GM12891 (cell line): ENCODE results near the gene CELSR1.

Source experiments
- DNase-seq: peaks from one replicate; pipeline ENCODE4 v3.0.0; 2011; ENCODE audit warnings: low spot score; ENCODE audit not compliant: insufficient read length
- FAIRE-seq: peaks from 2 replicates; lab custom pipeline; 2011; peaks lifted over from hg19 to GRCh38; lab: Jason Lieb, UNC
- PAX5 ChIP-seq: IDR thresholded peaks from 2 replicates; pipeline ENCODE4 v1.6.1; 2011; ENCODE audit warnings: low read length, moderate library complexity, mild to moderate bottlenecking; ENCODE audit not compliant: insufficient read depth, severe bottlenecking
- POLR2A ChIP-seq: IDR thresholded peaks from 2 replicates; pipeline ENCODE4 v1.6.1; 2011; ENCODE audit warnings: low read depth, low read length, control low read depth
- POLR2AphosphoS5 ChIP-seq: IDR thresholded peaks from 2 replicates; pipeline ENCODE4 v1.6.1; 2011; ENCODE audit warnings: low read depth, low read length, control low read depth
- POU2F2 ChIP-seq: IDR thresholded peaks from 2 replicates; pipeline ENCODE4 v1.6.1; 2011; ENCODE audit warnings: low read depth, mild to moderate bottlenecking, control low read depth, low read length, moderate library complexity
- SPI1 ChIP-seq: IDR thresholded peaks from 2 replicates; pipeline ENCODE4 v1.6.1; 2011; ENCODE audit warnings: low read depth, low read length, control low read depth
- TAF1 ChIP-seq: IDR thresholded peaks from 2 replicates; pipeline ENCODE4 v1.6.1; 2011; ENCODE audit warnings: low read depth, low read length, control low read depth

The CELSR1 gene

DNA sequence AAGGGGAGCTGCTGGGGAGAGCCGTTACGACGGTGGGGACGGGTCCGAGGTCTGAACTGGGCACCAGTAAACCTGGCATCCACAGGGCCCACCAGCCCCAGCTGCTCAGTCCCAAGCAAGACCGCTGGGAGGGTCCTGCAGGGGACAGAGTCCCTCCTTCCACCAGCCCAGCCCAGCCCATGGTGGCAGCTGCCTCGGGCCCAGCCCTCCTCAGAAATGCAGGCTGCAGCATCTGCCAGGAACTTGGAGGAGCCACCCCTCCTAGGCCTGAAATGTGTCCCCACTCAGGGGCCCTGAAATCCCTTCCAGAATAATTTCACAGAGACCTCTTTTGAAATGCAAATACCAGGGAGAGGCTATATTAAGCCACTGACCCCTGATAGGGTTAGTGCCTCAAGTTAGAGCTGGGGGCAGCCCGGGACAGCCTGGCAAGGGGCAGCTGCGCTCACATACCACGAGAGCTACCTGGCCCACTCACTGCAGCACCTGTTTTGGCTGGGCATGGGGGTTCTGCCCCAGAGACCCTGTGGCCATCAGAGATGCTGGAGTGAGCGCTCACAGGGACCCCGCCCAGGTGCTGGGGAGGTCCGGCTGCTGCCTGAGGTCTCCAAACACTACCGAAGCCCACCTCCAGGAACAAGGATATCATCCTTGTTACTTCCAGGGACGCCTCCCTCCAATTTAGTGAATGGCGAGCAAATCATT is 53.1 kb downstream of the CELSR1 start:
- TF ChIP-seq POLR2A (no peak), SPI1 (no peak), POLR2AphosphoS5 (no peak), PAX5 (no peak), POU2F2 (no peak), TAF1 (no peak)
- no peak for FAIRE-seq
- no peak for DNase-seq

DNA sequence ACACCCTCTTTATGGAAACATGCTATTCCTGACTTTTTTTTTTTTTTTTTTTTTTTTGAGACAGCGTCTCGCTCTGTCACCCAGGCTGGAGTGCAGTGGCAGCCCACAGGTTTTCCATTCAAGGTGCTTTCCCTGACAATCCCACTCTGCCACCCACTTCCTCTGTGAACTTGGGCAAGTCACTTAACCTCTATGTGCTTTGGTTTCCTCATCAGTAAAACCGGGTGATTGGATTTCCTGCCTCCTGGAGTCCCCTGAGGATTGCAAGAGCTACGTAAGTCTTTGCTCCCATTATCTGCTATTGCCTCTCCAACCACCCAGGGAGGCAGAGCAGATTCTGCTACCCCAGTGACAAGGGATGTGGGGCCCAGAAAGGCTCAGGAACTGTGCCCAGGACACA is 54.1 kb downstream of the CELSR1 start:
- FAIRE-seq (peak; percentile 54), DNase-seq (no peak)
- TF ChIP-seq TAF1, result no peak
- TF ChIP-seq POLR2A, result no peak
- TF ChIP-seq POU2F2, result no peak
- TF ChIP-seq PAX5, result no peak
- TF ChIP-seq SPI1, result no peak
- no peak for TF ChIP-seq POLR2AphosphoS5

GRCh38 chr22:46482056-46482675 is 55.3 kb downstream of the CELSR1 start:
- TF ChIP-seq POLR2A (no peak), TAF1 (no peak), SPI1 (no peak), POLR2AphosphoS5 (no peak), POU2F2 (no peak), PAX5 (no peak)
- no peak for FAIRE-seq
- DNase-seq, result no peak

DNA sequence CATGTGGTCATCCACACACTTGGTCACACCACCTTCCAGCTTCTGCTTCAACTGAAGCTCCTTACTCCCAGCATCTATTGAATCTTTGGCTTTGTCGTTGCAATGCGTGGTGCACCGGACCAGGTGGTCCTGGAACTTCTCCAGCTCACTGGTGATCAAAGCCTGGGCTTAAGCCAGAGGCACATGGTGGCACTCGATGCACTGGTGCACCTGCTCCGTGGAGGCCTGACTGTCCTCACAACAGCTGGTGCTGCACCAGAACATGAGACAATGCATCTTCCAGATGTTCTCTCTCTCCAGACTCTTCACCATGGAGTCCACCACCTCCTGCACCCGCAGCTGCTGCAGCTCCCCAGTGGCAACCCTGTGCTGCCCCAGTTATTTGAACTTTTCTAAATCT is 56.0 kb downstream of the CELSR1 start:
- no peak for TF ChIP-seq POU2F2
- no peak for TF ChIP-seq SPI1
- TF ChIP-seq TAF1, result no peak
- no peak for TF ChIP-seq POLR2A
- TF ChIP-seq POLR2AphosphoS5, result no peak
- TF ChIP-seq PAX5, result no peak
- no peak for DNase-seq
- FAIRE-seq, result no peak

GRCh38 chr22:46480396-46480795 is 57.0 kb downstream of the CELSR1 start:
- FAIRE-seq (no peak), DNase-seq (no peak)
- TF ChIP-seq POU2F2 (no peak), POLR2AphosphoS5 (no peak), PAX5 (no peak), TAF1 (no peak), SPI1 (no peak), POLR2A (no peak)

- DNase-seq (no peak), FAIRE-seq (no peak)
- TF ChIP-seq POLR2A (no peak), TAF1 (no peak), POLR2AphosphoS5 (no peak)
Measured at GRCh38 chr22:46479046-46479445, 58.4 kb downstream of the CELSR1 start.

- DNase-seq, result no peak
- no peak for TF ChIP-seq SPI1
- no peak for TF ChIP-seq POU2F2
- no peak for TF ChIP-seq POLR2AphosphoS5
- TF ChIP-seq PAX5, result no peak
- no peak for TF ChIP-seq POLR2A
- no peak for TF ChIP-seq TAF1
- no peak for FAIRE-seq
Measured at GRCh38 chr22:46478083-46478551, 59.3 kb downstream of the CELSR1 start.

GRCh38 chr22:46476547-46476941 is 60.9 kb downstream of the CELSR1 start:
- FAIRE-seq (peak; percentile 80), DNase-seq (no peak)
- TF ChIP-seq POLR2A (no peak), POU2F2 (no peak), POLR2AphosphoS5 (no peak), SPI1 (peak; percentile 83), TAF1 (no peak), PAX5 (no peak)

- TF ChIP-seq SPI1 (no peak), POU2F2 (no peak), TAF1 (no peak), POLR2A (no peak), PAX5 (no peak), POLR2AphosphoS5 (no peak)
- FAIRE-seq, result no peak
- no peak for DNase-seq
Measured at GRCh38 chr22:46473896-46474557, 63.4 kb downstream of the CELSR1 start.
